Gastrocnemius medialis (tissue), 4 donors: ENCODE data around the gene WDR6.

Experiments
- CTCF ChIP-seq, 5 experiments: fragments of 450-650 bp in 3 of 5; fragments of 200-600 bp in 2 of 5; sonication (generic) in 2 of 5; IDR thresholded peaks in 4 of 5; conservative IDR thresholded peaks in 1 of 5; 1 replicate in 4 of 5; 2 replicates in 1 of 5; pipeline ENCODE4 v1.5.1; 2016 to 2019; ENCODE audit warnings: antibody characterized with exemption in 5 of 5, mild to moderate bottlenecking in 3 of 5, moderate library complexity in 3 of 5
- POLR2A ChIP-seq, 2 donors: fragments of 450-650 bp; IDR thresholded peaks; one replicate each; pipeline ENCODE4 v1.6.1; 2017; ENCODE audit warnings: antibody characterized with exemption in 2 of 2, mild to moderate bottlenecking in 2 of 2, moderate library complexity in 2 of 2

GRCh38 chr3:49012441-49013017, 5.3 kb downstream of the WDR6 start:
- TF ChIP-seq CTCF (IDR thresholded peaks at IDR 0.05 in 4 of 5, conservative IDR thresholded peaks at IDR 0.05 in 1 of 5) (no peak), POLR2A (IDR thresholded peaks at IDR 0.05) (no peak)
